HuH-7.5 (cell line): ENCODE results near the gene CYB561D2.

Experiments
- DNase-seq: peaks from one replicate; pipeline ENCODE4 v3.0.0; 2011; ENCODE audit warnings: low spot score

The CYB561D2 gene

GRCh38 chr3:50392101-50392715 lies 41.5 kb downstream of the CYB561D2 start:
- DNase-seq = no peak

- DNase-seq = no peak
Measured at GRCh38 chr3:50393061-50393460, 42.4 kb downstream of the CYB561D2 start.

- DNase-seq = no peak
Measured at GRCh38 chr3:50395070-50395860, 44.6 kb downstream of the CYB561D2 start.

GRCh38 chr3:50396502-50396901 lies 45.8 kb downstream of the CYB561D2 start:
- DNase-seq = no peak

- DNase-seq = no peak
Measured at GRCh38 chr3:50401978-50402595, 51.4 kb downstream of the CYB561D2 start.
